OCI-LY3 (cell line): Measurements from ENCODE around the gene HOXA5.

Experiments
- CTCF ChIP-seq: fragments of 200-600, 300-600 bp; sonication (generic); IDR thresholded peaks from 2 replicates; pipeline ENCODE4 v1.5.1; 2014; ENCODE audit warnings: antibody characterized with exemption, low read length, low read depth
- EZH2phosphoT487 ChIP-seq: fragments of 200-600 bp; shearing (Covaris generic); IDR thresholded peaks from 2 replicates; pipeline ENCODE4 v1.6.1; 2018; ENCODE audit warnings: antibody characterized with exemption, mixed run types, low read depth

- TF ChIP-seq CTCF (no peak), EZH2phosphoT487 (no peak)
Measured at GRCh38 chr7:27133409-27134231, 9.9 kb downstream of the HOXA5 start.
